NCI-H460 (cell line): Measurements from ENCODE around the gene CLEC20A. TPM values are rescaled to one million over a fixed set of nuclear protein-coding genes. Genes with fewer than 3 reads are reported as not detected.

ENCODE experiments used
- DNase-seq: peaks from one replicate; pipeline ENCODE4 v3.0.0-alpha.2; 2016; ENCODE audit warnings: low read depth; ENCODE audit errors: extremely low read depth
- total RNA-seq: library from RNA; depleted of rRNA; stranded (reverse); fragments of >200 nt; shearing (Covaris generic); gene quantifications from 2 replicates; pipeline ENCODE4 v1.2.3, GENCODE V29; 2014

The CLEC20A gene
- total RNA-seq, 1 experiment from 2014 or later: not detected

- no peak for DNase-seq
These were observed 4.3 kb upstream of the CLEC20A start for GRCh38 chr1:178500936-178501554.

DNA sequence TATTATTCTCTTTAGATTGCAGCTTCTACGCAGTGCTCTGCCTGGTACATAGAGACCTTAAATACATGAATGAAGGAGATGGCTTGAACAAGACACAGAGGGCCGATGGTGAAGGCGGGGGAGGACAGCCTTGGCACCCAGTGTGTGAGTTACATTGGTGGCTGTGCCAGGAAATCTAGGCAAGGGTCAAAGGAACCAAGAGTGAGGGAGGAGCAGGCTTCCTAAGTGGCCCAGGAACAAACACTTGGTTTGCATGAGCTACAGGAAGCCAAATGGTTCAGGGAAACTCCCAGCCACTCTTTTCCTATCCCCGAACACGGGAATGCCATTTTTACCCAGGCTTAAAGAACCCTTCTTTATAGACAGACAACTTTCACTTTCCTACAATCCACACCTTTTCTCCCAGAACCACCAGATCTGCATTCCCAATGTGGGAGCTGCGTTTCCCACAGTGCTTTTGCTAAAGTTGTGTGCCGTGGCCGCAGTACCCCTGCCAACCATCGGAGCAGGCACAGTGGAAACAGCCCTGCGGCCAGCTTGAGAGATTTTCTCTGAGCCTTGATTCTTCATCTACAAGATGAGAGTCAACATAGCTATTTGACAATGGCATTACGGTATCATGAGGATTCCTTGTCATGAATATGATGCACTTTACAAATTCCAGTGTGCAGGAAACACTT is 3.5 kb upstream of the CLEC20A start:
- no peak for DNase-seq

DNA sequence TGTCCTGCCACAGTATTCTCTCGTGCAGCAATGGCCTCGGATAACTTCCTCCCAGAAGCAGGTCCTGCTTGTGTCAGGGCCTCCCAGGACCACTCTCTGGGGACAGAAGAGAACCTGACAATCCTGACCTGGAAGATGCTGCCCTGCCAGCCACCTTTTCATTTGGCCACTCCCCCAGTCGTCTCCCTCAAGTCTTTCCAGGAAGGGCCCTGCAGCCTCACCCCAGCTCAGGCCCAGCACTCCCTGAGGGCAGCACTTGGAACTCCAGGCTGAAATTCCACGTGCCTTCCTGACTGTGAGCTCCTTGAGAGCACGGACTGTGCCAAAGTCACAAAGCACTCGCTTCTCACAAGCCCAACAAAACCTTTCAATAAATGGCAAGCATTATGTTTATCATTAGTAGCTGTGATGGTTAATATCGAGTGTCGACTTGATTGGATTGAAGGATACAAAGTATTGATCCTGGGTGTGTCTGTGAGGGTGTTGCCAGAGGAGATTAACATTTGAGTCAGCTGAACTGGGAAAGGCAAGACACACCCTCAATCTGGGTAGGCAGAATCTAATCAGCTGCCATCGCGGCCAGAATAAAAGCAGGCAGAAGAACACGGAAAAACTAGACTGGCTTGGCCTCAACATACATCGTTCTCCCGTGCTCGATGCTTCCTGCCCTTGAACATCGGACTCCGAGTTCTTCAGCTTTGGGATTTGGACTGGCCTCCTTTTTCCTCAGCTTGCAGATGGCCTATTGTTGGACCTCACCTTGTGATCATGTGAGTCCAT is 2.3 kb upstream of the CLEC20A start:
- no peak for DNase-seq

DNA sequence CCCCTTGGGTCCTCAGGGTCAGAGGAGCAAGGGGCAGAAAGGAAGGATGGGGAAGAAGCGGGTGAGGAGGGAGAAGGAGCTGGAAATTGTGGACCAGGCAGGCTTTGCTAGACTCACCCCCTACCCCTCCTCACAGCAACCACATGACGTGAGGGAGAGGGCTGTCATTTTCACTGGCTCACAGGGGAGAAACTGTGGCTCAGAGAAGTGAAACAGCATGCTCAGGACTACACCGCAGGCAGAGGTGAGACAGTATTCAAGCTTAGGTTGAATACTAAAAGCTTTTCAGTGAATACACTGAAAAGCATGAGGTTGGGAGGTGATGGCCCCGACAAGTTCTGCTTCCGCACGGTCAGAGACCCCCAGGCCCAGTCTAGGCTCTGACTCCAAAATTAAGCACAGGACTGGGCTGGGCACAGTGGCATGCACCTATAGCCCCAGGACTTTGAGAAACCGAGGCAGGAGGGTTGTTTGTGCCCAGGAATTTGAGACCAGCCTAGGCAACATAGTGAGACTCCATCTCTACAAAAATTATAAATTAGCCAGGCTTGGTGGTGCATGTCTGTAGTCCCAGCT is 1.2 kb upstream of the CLEC20A start:
- no peak for DNase-seq

- DNase-seq: no peak
These were observed 889 bp downstream of the CLEC20A start for GRCh38 chr1:178495741-178496409.

GRCh38 chr1:178495158-178495557 is 1.6 kb downstream of the CLEC20A start:
- DNase-seq: no peak

GRCh38 chr1:178494569-178494971 is 2.2 kb downstream of the CLEC20A start:
- no peak for DNase-seq

DNA sequence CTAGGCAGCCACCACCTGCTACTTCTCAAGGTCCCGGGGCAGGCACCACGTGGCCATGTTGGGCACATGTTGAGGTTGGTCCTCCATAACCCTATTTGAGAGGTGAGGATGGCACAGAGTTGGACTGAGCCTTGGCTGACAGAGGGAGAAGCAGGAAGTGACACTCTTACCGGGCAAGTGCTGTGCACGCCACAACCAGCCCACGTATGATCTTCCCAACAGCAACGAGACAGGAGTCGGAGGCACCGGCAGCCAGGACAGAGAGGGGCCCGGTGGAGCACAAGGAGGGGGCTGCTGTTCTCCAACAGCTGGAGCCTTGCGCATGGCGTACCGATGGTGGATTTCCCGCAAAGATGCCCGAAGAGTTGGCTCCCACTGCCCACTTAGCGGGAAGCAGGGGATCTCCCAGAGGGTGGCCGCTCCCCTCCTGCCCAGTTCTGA is 3.4 kb downstream of the CLEC20A start:
- DNase-seq: no peak

- DNase-seq: no peak
These were observed 4.4 kb downstream of the CLEC20A start for GRCh38 chr1:178492341-178492740.

DNA sequence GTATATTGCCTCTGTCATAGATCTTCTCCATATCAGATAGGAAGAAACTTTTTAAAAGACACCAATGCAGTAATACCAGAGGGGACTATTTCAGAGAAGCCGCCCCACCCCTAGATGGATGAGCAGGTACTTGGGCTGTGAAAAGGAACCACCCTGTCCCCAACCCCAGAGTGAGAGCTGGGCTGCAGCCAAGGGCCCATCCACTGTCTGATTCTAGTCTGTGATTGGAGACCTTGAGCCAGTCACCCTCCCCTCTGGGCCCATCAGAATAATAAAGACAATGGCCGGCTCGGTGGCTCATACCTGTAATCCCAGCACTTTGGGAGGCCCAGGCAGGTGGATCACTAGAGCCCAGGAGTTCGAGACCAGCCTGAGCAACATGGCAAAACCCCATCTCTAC is 5.0 kb downstream of the CLEC20A start:
- no peak for DNase-seq

DNA sequence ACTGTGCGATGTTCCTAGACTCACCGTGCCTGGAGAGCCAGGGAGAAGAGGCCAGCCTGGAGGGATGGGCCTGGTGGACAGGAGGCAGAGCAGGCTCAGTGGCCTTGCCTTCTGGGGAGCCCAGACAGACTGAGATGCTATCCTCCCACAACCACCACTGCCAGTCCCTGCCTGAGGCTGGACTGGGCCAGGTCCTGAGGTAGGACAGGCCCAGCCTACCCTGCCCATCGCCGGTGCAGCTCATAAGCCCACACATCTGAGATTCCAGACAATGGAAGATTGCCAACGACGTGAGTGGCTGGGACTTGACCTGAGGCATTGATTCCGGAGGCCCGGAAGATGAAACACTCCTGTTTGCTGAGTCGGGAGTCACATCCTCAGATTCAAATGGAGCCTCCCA is 5.8 kb downstream of the CLEC20A start:
- no peak for DNase-seq

DNA sequence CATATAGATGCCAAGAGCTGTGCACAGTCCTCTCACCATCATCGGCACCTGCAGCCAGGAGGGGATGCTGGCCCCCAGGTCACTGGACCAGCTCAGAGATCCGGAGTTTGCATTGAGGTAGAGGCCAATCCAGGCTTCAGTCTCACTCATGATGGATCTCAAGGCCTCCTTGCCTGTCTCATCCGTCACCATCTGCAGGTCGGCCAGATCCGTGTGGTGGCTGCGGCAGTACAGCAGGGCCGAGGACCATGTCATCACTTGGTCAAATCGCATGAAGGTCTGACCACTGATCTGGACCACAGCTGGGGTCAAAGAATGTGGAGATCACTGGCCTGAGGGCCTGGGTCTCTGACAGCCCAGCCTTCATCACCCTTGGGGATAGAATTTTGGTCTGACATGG is 6.6 kb downstream of the CLEC20A start:
- no peak for DNase-seq

DNA sequence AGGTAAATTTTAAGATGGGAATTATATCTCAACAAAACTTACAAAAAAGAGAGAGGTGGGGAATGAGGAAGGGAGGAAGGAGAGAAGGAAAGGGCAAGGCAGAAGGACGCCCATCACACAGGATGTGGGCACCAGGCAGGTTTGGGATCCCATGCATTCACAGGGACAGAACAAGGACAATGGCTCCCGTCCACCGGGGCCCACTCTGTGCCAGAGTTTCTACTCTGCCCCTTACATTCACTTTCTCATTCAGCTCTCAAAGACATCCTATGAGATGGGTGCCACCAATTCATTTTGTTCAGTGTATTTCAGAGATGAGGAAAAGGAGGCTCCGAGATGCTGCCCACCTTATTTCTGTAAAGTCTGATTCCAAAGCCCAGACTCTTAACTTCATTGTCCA is 7.4 kb downstream of the CLEC20A start:
- no peak for DNase-seq

GRCh38 chr1:178488393-178488792 is 8.4 kb downstream of the CLEC20A start:
- DNase-seq: no peak

- no peak for DNase-seq
These were observed 9.6 kb downstream of the CLEC20A start for GRCh38 chr1:178487070-178487615.

DNA sequence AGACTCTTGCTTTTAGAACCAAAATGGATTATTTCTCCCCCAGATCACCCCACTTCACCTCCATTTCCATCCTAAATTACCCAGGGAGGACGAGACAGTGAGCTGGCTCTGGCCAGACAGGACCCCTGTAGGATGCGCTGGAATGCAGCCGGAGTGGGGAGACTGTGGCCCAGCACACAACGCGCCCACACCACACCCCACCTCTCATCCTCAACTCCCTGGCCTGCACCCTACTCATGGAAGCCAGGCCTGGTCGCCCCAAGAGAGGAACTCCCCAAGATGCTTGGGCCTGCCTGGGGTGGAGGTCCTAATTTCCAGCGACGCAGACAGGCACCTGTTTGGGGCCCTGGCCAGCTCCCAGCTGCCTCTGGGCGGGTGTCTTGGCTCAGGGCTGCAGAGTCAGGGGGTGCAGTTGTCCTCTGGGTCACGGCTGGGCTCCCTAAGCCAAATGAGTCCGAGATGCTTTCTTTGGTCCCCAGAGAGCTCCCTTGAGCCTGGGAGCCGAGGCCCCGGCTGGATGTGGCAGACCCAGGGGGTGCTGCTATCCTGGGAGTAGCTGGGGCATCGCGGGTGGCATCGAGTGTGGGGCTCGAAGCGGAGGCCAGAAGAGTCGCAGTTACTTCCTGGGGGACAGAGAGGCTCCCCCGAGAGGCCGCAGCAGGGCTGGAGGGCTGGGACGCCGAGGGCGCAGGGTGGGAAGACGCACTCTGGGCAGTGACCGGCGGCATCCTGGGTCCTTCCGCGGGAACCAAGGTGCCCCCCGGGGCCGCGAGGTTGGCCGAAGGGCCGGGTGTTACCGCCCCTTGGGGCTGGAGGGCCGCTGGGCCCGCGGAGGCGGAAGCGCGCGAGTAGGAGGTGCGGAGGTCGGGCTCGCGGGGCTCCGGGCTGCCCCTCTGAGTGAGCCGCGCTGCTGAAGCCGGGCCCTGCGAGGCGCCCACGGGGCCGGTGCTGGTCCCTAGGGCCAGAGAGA is 10.4 kb downstream of the CLEC20A start:
- no peak for DNase-seq

DNA sequence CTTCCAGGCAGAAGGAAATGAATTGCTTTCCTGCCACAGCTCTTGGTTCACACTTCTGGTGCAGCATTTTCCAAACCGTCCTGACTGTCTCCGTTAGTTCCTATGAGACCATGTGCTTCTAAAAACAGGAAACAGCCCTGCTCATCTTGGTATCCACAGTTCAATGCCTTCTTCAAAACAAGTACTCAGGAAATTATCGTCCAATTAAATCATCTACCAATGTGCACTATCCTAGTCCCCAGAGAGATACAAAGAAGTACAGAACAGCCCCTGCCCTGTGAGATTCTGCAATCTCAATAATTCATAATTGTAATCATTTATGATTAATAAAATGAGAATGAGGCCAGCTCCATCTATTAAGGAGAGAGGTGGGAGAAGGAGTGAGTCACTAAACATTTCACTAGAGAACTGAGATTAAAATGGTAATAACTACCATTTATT is 11.2 kb downstream of the CLEC20A start:
- no peak for DNase-seq

GRCh38 chr1:178484698-178485225 is 12.0 kb downstream of the CLEC20A start:
- no peak for DNase-seq
